ENCODE data around the gene ABCC12. TPM values are rescaled to one million over a fixed set of nuclear protein-coding genes. Genes with fewer than 3 reads are reported as not detected.

Gene ABCC12
- total and polyA plus RNA-seq, 2 of the 4 experiments (the other 2 are of a cell fraction): under 0.01 TPM; not detected in 1

GRCh38 chr16:48162839-48163410 lies 7.1 kb upstream of the ABCC12 start:
- H2AK5ac ChIP-seq (ENCODE audit: low read depth, low read length): no peak overlapping the region
- 97% methylated on average over 4 of the region's 9 CpGs; no CpG with 5 or more reads in 1 of the 2 experiments for WGBS, 2 experiments (ENCODE audit: extremely low coverage in 2 of 2, insufficient read length in 1 of 2)
- H3K14ac ChIP-seq (replicated peaks; ENCODE audit: low read depth, low read length): no peak overlapping the region
- ChIA-PET CTCF (no interaction called here), POLR2A (ENCODE audit: unreplicated experiment) (no interaction called here)
- 0 out of 2 replicates have a peak, but pooled peaks cover 5% of the 10 kb centered on the region for H3K9me1 ChIP-seq (ENCODE audit: insufficient read depth, low read length)
- intact Hi-C loops (cut with micrococcal nuclease): no loop called here
- H3K27me3 ChIP-seq (ENCODE audit: control insufficient read depth, insufficient read depth, low read length): peaks cover 2% of the 10 kb centered on the region; the same call in 1 of the 2 replicates
- no peak overlapping the region for H3K4ac ChIP-seq (ENCODE audit: low read depth, low read length)
- no peak overlapping the region for H3K27ac ChIP-seq (ENCODE audit: insufficient read depth, low read length)
- no peaks in the 10 kb centered on the region for H3K9me3 ChIP-seq (ENCODE audit: control insufficient read depth, insufficient read depth, low read length)
- no peak overlapping the region for H2BK5ac ChIP-seq (ENCODE audit: low read depth, low read length, poor library complexity, severe bottlenecking)
- ATAC-seq (ENCODE audit: low read depth) (no peak), DNase-seq (no peak)
- BruUV-seq (replicated peaks): no TSS peak
- H4K5ac ChIP-seq (ENCODE audit: low read depth, low read length): no peak overlapping the region
- H2AK9ac ChIP-seq (replicated peaks; ENCODE audit: low read depth, low read length, poor library complexity): no peak overlapping the region
- H4K20me1 ChIP-seq (ENCODE audit: insufficient read depth, low read length): no peaks in the 10 kb centered on the region
- H2BK20ac ChIP-seq (ENCODE audit: low read depth, low read length): no peak overlapping the region
- H3K4me3 ChIP-seq (ENCODE audit: insufficient read depth, low read depth, low read length): no peak overlapping the region
- H3K9ac ChIP-seq (ENCODE audit: low read depth, low read length): no peak overlapping the region
- no peaks in the 10 kb centered on the region; the same call in none of the 2 replicates for H3K4me1 ChIP-seq (ENCODE audit: control insufficient read depth, insufficient read depth, low read length)
- H3K23ac ChIP-seq (ENCODE audit: low read depth, low read length): no peak overlapping the region
- no peak overlapping the region for H3K4me2 ChIP-seq (ENCODE audit: low read depth, low read length)
- H3K56ac ChIP-seq (ENCODE audit: extremely low read depth, insufficient read depth, low read length): no peak overlapping the region
- dilution Hi-C loops (cut with HindIII; ENCODE audit: low sequenced_read_pairs, unreplicated experiment): no loop called here
- H3K18ac ChIP-seq (ENCODE audit: low read depth, low read length): no peak overlapping the region
- no peak overlapping the region for H4K8ac ChIP-seq (ENCODE audit: low read depth in 2 of 2, low read length in 2 of 2)
- H2BK15ac ChIP-seq (ENCODE audit: low read depth, low read length): no peak overlapping the region
- TF ChIP-seq MAZ (IDR thresholded peaks at IDR 0.05; ENCODE audit: borderline replicate concordance, low read depth, low read length) (no peak), MXI1 (IDR thresholded peaks at IDR 0.05; ENCODE audit: borderline replicate concordance, low read depth, low read length) (no peak), MAFK (IDR thresholded peaks at IDR 0.05; ENCODE audit: low read depth, low read length) (no peak), CEBPB (IDR thresholded peaks at IDR 0.05; ENCODE audit: low read depth, low read length) (no peak), RCOR1 (IDR thresholded peaks at IDR 0.05; ENCODE audit: insufficient replicate concordance, low read length) (no peak), RFX5 (IDR thresholded peaks at IDR 0.05; ENCODE audit: low read depth, low read length) (no peak), USF2 (IDR thresholded peaks at IDR 0.05; ENCODE audit: low read depth, low read length) (no peak), FOS (IDR thresholded peaks at IDR 0.05; ENCODE audit: low read depth, low read length) (no peak), NFE2L2 (IDR thresholded peaks at IDR 0.05; ENCODE audit: low read depth, low read length) (no peak)
- no peaks in the 10 kb centered on the region for H3K36me3 ChIP-seq (ENCODE audit: control insufficient read depth, insufficient read depth, low read length)
- no peak overlapping the region for H4K91ac ChIP-seq (ENCODE audit: insufficient read depth, low read depth, low read length)
- H3K79me1 ChIP-seq (ENCODE audit: low read depth in 1 of 2, low read length in 2 of 2): no peaks in the 10 kb centered on the region
- no peak overlapping the region for H2BK120ac ChIP-seq (ENCODE audit: low read depth, low read length)
- in situ Hi-C loops (cut with MboI; ENCODE audit: low sequenced_read_pairs): loop anchor here (5.0 to 25.0 kb wide), 4 partner anchors 426 to 1216 kb away; partner anchors contain the start of genes ITFG1 and PHKB
- H2AFZ ChIP-seq (replicated peaks; ENCODE audit: low read length, poor library complexity): no peak overlapping the region
